HG02623 (cell line): ENCODE data around the gene BICC1.
"Not testable (repeated sequence)": the region's sequence is repeated elsewhere in the genome, so short reads cannot be mapped to it uniquely, and the experiment has no call there.

Source experiments
- ATAC-seq: cut with Tn5 transposase; IDR thresholded peaks from one replicate; pipeline ENCODE4 v1.9.1; 2021; ENCODE audit warnings: moderate library complexity; ENCODE audit not compliant: unreplicated experiment

Gene BICC1

GRCh38 chr10:58593008-58593407, 80.3 kb downstream of the BICC1 start:
- ATAC-seq, result no peak

- not testable (repeated sequence) for ATAC-seq
Measured at GRCh38 chr10:58597211-58597610, 84.5 kb downstream of the BICC1 start.

DNA sequence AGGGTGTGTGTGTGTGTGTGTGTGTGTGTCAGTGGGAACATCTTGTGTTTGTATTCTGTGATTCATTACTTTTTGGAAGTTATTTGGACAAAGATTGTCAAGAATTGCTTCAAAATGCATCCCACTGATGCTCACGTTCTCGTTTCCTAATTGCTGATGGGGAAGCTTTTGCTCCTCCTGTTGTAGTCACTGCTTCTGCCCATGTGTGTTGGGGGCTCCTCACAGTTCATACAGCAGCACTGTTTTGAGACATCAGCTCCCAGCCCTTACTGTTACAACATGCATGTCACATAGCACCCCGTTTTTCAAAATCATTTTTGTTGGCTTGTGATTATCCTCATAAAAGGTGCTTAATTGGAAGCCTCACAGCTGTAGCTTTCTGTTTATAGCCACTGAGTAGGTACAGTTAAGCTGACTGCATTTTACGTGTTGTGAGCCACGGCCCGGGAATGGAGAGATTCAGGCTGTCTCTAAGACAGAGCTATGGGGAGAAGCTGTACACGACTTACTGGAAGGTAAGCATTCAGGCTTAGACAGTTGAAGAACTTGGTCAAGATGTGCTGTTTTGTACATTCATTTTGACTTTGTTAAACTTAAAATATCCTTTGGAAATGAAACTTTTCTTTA, 87.4 kb downstream of the BICC1 start:
- no peak for ATAC-seq

GRCh38 chr10:58608351-58608750, 95.7 kb downstream of the BICC1 start:
- ATAC-seq, result no peak

- ATAC-seq, result no peak
Measured at GRCh38 chr10:58608826-58609531, 96.3 kb downstream of the BICC1 start.

DNA sequence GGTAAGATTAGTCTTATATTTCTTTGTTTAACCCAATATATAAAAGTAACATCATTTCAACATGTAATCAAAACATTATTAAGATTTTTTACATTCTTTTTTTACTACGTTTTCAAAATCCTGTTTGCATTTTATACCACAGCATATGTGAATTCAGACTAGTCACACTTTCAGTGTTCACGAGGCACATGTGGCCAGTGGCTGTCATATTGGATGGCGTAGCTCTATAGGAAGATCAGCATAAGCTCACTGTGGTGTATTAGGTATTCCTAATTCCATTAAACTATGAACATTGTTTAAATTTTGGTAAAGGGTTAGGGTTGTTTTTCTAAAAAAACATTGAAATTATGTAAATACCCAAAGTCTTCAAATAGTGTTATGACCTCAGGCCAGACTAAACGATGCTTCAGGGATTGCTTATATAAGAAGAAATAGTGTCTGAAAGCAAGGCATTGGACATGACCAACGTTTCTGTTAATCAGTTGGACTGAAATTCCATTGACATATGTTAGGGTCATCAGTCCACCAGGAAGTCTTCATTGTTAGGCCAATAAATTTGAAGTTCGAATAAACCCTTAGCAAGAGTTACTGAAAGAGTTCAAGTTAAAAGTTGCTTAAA, 97.0 kb downstream of the BICC1 start:
- ATAC-seq, result no peak

DNA sequence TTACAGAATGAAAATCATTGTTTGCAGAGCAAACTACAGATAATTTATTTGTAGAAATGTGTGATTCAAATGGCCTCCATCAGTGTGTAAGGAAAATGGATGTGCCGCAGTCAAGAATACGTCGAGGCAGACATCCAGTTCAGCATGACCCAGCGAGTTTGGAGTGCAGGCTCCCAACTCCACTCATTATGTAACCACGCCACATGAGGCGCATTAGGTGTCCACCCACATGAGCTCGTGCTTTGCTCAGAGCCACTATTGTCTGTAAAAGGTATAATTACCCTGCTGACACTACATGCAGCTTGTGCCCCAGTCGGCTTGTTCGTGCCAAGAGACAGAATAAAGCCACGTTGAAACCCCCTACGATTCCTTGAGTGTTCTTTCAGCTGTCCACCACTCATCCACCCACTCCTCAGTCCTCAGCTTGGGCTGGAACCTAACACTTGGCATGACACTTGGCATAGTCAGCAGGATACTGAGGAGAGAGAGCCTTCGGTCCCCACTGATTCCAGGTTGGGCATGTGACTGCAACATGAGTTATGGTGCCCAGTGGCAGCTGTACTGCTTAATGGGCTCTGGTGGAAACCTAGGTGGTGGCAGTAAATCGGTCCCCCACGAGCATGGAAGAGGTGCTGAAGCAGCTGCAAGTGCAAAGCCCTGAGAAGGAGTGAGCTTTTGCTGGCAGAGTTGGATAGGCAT, 102.7 kb downstream of the BICC1 start:
- no peak for ATAC-seq

DNA sequence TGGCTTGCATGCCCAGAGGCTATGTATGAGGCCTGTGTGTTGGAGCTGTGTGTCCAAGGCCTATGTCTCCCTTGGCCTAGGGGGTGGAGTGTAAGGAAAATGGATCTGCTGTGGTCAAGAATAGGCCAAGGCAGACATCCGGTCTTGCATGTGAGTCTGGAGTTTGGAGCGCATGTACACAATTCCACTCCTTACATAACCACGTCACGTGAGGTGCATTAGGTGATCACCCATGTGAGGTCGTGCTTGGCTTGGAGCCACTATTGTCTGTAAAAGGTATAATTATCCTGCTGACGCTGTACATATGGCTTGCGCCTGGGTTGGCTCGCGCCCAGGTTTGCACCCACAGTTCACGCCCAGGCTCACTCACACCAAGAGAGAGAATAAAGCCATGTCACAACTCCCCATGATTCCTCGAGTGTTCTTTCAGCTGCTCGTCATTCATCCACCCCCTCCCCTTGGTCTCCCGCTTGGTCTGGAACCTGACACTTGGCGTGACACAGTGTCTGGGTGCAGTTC, 105.5 kb downstream of the BICC1 start:
- no peak for ATAC-seq

DNA sequence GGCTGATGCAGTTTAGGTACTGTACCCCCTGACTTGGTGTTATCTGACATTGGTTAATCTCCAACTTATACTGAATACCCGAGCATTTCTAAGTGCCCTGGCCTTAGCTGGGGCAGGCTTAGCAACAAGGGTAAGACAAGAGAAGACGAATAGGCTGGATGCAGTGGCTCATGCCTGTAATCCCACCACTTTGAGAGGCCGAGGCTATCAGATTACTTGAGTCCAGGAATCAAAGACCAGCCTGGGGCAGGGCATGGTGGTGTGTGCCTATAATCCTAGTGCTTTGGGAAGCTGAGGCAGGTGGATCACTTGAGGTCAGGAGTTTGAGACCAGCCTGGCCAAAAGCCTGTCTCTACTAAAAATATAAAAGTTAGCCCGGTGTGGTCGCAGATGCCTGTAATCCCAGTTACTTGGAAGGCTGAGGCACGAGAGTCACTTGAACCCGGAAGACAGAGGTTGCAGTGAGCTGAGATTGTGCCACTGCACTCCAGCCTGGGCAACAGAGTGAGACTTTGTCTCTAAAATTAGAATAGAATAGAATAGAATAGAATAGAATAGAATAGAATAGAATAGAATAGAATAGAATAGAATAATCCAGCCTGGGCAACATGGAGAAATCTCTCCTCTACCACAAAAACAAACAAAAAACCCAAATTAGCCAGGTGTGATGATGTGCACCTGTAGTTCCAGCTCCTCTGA, 108.9 kb downstream of the BICC1 start:
- ATAC-seq, result no peak

DNA sequence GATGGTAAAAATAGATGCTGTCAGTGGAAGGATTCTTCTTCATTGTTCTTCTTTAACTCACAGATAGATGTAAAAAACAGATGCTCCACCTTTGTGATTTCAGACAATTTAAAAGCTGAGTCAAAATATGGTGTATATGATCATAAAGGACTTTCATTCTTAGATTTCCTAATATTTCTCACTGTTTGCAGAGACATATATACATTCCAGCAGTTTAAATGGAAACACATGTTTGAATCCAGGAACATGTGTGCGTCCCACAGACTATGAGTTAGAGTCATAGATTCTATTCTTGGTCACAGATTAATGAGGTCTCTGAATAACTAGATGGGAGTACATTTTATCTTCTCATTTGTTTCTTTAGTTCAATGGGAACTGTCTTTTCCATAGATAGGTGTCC, 109.6 kb downstream of the BICC1 start:
- no peak for ATAC-seq

DNA sequence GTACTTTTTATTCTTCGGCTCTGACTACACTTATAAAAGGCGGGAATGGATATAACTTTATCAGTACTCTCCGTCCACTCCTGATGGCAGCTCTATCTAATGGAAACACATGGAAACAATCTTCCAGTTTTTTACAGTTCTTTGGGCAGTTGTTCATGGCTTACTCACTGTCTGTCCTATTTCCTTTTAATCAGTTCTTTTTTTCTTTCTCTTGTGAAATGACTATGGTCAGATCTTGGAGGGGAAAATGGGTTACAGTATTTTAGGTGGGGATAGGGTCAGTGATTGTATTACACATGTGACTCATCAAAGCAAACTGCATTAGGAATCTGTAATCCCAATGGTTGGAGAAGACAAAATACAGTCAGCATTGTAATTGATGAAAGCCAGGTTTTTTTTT, 112.4 kb downstream of the BICC1 start:
- no peak for ATAC-seq

GRCh38 chr10:58627392-58627791, 114.7 kb downstream of the BICC1 start:
- ATAC-seq, result no peak

DNA sequence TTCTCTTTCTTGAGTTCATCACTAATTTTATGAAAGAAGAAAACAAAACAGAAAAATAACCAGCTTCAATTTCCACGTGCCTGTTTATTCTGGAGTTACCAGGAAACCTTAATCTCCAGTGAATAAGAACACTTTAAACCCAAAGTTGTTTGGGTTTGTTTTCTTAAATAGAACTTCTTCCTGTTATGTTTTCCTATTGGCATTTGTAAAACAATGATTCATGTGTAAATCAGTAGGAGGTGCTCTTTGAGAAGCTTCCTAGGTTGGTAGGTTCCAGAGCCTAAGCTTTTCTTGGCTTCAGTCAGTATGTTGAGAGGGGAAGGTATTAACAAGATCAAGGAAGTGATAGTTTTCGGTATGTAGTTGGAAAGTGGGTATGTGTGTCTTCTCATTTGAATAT, 119.0 kb downstream of the BICC1 start:
- ATAC-seq, result no peak

- no peak for ATAC-seq
Measured at GRCh38 chr10:58632216-58632615, 119.5 kb downstream of the BICC1 start.

DNA sequence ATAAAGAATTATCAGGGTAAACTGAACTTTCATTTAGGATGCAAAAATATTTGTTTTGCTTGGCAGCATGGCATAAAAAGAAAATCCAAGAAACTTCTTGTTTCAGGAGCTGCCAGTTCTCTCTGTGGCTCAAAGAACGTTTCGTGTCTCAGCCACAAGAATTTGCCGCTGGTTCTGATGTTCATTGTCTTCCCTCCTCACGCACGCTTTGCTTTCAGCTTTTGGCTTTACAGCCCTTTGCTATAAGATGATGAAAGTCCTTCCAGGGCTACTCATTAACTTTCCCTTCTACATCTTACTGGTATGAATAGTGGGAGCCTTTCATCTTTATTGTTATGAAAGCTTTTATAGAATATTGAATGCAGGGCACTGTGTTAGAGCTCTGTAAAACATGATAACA, 124.7 kb downstream of the BICC1 start:
- ATAC-seq, result no peak

DNA sequence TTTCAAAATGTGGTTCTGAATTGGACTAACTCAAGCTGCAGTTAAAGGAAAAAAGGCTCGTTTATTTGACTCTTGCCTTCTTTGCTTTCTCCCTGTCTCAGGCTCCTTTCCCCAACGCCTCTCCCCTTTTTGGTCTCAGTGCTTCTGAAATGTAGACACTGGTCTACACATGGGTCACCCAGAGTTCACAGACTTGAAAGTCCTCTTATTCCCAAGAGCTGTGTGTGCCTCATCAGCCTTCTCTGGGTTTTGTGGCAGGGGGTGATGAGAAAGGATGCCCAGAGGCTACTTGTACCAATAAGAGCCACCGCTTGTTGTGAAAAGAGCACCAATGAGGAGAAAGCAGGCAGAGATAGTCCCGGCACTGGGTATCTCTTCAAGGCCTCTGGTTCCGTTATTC, 125.7 kb downstream of the BICC1 start:
- ATAC-seq, result no peak

GRCh38 chr10:58641095-58641531, 128.4 kb downstream of the BICC1 start:
- ATAC-seq, result no peak

DNA sequence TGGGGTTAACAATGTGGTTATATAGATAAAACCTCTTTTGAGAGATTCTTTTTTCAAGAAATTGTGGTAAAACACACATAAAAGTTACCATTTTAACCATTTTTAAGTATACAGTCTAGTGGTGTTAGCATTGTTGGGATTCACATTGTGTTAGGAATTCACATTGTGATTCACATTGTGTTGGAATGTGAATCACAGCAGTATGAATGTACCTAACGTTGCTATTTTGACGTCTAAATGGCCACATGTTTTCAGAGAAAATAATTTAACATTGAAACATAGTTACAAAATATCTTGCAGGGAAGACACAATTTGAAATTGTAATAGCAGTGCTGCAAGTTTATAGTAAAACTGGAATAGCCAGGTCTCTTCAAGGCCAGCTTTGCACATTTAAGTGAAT, 129.0 kb downstream of the BICC1 start:
- ATAC-seq, result no peak

DNA sequence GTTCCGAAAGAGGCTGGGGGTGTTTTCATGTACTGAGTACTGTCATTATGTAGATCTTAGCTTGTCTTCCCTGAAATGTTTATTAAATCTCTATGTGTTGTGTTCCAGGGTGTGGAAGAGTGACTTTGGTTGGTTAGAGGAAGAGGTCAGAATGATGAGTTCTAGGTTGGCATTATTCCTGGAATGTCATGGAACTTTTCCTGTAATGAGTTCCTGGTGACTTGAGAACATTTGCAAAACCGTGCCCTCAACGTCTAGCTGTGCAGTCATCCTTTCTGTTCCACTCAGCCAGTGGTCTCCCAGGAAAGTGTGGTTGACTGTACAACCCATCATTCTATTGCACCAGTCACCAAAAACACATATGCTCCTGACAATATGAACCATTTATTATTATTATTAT, 129.6 kb downstream of the BICC1 start:
- ATAC-seq, result no peak

GRCh38 chr10:58642916-58643428, 130.3 kb downstream of the BICC1 start:
- no peak for ATAC-seq

DNA sequence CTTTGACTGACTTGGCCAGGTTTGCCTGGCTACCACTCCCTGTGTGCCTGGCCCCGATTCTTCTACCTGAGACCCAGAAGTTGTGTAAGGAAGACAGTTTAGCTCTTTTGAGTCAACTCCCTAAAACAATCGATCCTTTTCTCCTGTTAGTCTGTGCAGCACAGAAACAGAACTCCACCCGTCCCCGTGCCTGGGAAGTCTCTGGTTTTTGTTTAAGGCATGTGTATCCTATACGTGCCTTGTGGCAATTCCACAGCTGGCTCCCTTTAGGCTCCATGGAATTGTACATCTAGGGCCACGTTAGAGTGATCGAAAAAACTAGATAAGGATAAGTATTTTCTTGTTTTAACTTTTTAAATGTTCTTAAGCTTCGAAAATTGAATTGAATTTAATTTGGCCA, 131.6 kb downstream of the BICC1 start:
- ATAC-seq, result no peak
